ENCODE results near the gene SNHG17. TPM values are rescaled to one million over a fixed set of nuclear protein-coding genes. Genes with fewer than 3 reads are reported as not detected.

Gene SNHG17
- total RNA-seq, 4 donors from 2014 or later: 6.0 to 12.2 (median 8.7) TPM

DNA sequence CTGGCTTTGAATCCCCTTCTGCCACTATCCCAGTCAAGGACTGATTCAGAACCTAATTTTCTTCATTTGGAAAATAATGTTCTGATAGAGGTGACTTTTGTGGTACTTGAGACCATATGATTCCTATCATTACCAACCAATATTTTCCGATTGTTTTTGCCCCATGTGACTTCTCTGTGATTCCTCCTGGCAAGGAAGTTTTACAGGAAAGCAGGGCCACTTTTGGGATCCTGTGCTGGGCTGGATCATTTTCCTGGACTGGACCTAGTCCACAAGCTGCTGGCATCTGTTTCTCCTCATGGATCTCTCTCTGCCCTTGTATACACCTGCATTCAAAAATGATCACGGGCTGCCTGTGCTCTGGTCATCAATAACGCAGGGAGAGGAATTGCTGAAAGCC, 13.9 kb upstream of the SNHG17 start:
- Histone ChIP-seq H3K27ac (no peak overlapping the region), H3K9me3 (no peaks in the 10 kb centered on the region), H3K4me1 (peaks cover 7 to 12% of the 10 kb centered on the region in 2 donors), H3K4me3 (no peak overlapping the region), H3K36me3 (peaks cover 0 to 22% of the 10 kb centered on the region in 2 donors), H3K27me3 (no peaks in the 10 kb centered on the region)
- in situ Hi-C loops (cut with MboI; ENCODE audit: low sequenced_read_pairs in 4 of 4): loop anchor here in 1 of 4 donors (25.0 kb wide), 1 partner anchor 412 kb away; the partner anchor contains the start of genes RPRD1B and TTI1
- ATAC-seq: no peak
- no peak for TF ChIP-seq CTCF (IDR thresholded peaks at IDR 0.05 in 4 of 5, conservative IDR thresholded peaks at IDR 0.05 in 1 of 5)
- no peak for DNase-seq
- intact Hi-C loops (cut with DNase I; ENCODE audit: low total_unique reads): no loop called here

DNA sequence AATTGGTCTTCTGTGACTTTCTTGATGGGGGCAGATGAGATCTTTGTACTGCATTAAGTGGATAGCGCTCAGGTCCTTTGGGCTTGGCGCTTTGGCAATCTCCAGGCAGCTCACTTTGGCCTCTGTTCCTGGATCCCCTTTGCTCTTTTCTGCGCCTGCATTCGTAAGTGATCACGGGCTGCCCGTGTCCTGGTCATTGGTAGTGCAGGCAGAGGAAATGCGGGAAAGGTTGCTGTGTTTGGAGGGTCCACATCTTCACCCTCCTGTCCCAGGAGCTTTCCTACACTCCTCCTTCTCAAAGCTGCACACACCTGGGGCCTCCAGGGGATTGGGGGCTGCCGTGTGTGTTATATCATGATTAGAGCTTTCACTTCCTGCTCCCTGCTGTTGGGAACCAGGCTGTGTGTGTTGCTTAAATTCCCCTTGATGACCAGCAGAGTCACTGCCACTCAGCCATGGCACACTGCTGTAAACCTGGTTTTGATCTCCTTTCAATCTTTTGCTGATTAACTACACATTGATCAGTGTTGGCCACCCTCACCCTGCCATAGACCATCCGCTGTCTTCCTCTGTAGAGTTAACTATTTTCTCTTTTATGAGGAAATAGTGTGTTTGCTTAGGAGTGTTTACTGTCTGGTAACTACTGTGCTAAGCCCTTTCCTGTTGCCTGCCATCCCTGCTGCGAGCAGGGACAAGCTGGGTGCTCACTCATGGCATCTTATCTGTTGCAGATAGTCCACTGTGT, 13.0 kb upstream of the SNHG17 start:
- Histone ChIP-seq H3K4me1 (peaks cover 7 to 12% of the 10 kb centered on the region in 2 donors), H3K36me3 (peaks cover 0 to 22% of the 10 kb centered on the region in 2 donors), H3K27ac (no peak overlapping the region), H3K4me3 (no peak overlapping the region), H3K9me3 (no peaks in the 10 kb centered on the region), H3K27me3 (no peaks in the 10 kb centered on the region)
- intact Hi-C loops (cut with DNase I; ENCODE audit: low total_unique reads) (no loop called here), in situ Hi-C loops (cut with MboI; ENCODE audit: low sequenced_read_pairs in 4 of 4) (loop anchor here in 1 of 4 donors (25.0 kb wide), 1 partner anchor 411 kb away; the partner anchor contains the start of genes RPRD1B and TTI1)
- no peak for DNase-seq
- TF ChIP-seq CTCF (IDR thresholded peaks at IDR 0.05 in 4 of 5, conservative IDR thresholded peaks at IDR 0.05 in 1 of 5): no peak
- TF ChIP-seq POLR2A (IDR thresholded peaks at IDR 0.05): no peak
- ATAC-seq: no peak

GRCh38 chr20:38447251-38447661, 12.1 kb upstream of the SNHG17 start:
- in situ Hi-C loops (cut with MboI; ENCODE audit: low sequenced_read_pairs in 4 of 4): loop anchor here in 1 of 4 donors (25.0 kb wide), 1 partner anchor 410 kb away; the partner anchor contains the start of genes RPRD1B and TTI1
- Histone ChIP-seq H3K27me3 (no peaks in the 10 kb centered on the region), H3K36me3 (peaks cover 0 to 22% of the 10 kb centered on the region in 2 donors), H3K4me1 (peaks cover 7 to 12% of the 10 kb centered on the region in 2 donors), H3K4me3 (peak overlapping the region; percentile 78 to 99 (median 86)), H3K9me3 (no peaks in the 10 kb centered on the region), H3K27ac (peak overlapping the region; percentile 73 to 87 (median 80))
- DNase-seq (no peak), ATAC-seq (no peak)
- TF ChIP-seq CTCF (IDR thresholded peaks at IDR 0.05 in 4 of 5, conservative IDR thresholded peaks at IDR 0.05 in 1 of 5) (no peak), POLR2A (IDR thresholded peaks at IDR 0.05) (no peak)
- intact Hi-C loops (cut with DNase I; ENCODE audit: low total_unique reads): no loop called here

DNA sequence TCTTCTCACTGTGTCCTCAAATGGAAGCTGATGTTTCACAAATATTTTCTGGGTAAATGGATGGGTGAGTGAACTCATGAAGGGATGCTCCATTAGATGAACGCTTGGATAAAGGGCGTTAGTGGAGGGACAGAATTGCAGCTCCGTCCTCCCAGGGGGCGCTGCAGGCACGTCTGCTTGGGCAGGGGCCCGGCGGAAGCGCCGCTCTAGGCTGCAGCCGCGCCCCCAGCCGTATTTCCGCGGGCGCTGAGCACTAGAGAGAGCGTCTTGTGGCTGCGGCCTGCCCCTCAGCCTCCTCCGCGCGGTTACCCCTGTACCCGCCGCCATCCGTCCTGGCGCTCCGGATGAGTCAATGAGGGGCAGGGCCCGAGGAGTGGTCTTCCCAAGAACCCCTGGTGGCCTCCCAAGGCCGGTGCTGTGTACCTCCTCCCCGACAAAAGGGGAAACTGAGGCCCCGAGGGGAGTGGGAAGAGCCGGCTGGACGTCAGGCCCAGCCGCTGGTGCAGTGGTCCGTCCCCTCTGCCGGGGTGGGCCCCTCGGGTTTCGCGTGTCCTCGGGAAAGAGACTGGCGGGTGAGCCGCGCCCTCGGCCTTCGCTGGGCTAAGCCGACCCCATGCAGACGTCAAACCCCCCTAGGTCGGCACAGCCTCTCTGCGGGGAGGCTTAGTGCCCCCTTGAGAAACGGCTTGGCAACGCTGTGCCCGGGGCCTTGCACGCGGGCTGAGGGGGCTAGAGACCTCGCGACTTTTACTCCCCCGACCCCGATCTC, 11.5 kb upstream of the SNHG17 start:
- DNase-seq (peak; percentile 66 to 81), ATAC-seq (peak; percentile 89 to 90)
- Histone ChIP-seq H3K9me3 (no peaks in the 10 kb centered on the region), H3K27me3 (no peaks in the 10 kb centered on the region), H3K36me3 (peaks cover 0 to 22% of the 10 kb centered on the region in 2 donors), H3K4me3 (peak overlapping the region; percentile 78 to 99 (median 86)), H3K27ac (peak overlapping the region; percentile 73 to 87 (median 80)), H3K4me1 (peaks cover 7 to 12% of the 10 kb centered on the region in 2 donors)
- TF ChIP-seq POLR2A (IDR thresholded peaks at IDR 0.05) (peak; percentile 52 to 72), CTCF (IDR thresholded peaks at IDR 0.05 in 4 of 5, conservative IDR thresholded peaks at IDR 0.05 in 1 of 5) (peak; percentile 80 to 93 (median 86))
- intact Hi-C loops (cut with DNase I; ENCODE audit: low total_unique reads) (loop anchor here (1.0 kb wide), 1 partner anchor 11 kb away; the partner anchor contains the start of gene SNHG17), in situ Hi-C loops (cut with MboI; ENCODE audit: low sequenced_read_pairs in 4 of 4) (loop anchor here in 1 of 4 donors (25.0 kb wide), 1 partner anchor 409 kb away; the partner anchor contains the start of genes RPRD1B and TTI1)

All from gastrocnemius medialis (tissue), 4 donors.